Measurements from ENCODE around the gene HEPN1.
A peak's percentile ranks its signal among the peaks of the same experiment; 100 is the strongest.
"Not testable (repeated sequence)": the region's sequence is repeated elsewhere in the genome, so short reads cannot be mapped to it uniquely, and the experiment has no call there.

The HEPN1 gene

DNA sequence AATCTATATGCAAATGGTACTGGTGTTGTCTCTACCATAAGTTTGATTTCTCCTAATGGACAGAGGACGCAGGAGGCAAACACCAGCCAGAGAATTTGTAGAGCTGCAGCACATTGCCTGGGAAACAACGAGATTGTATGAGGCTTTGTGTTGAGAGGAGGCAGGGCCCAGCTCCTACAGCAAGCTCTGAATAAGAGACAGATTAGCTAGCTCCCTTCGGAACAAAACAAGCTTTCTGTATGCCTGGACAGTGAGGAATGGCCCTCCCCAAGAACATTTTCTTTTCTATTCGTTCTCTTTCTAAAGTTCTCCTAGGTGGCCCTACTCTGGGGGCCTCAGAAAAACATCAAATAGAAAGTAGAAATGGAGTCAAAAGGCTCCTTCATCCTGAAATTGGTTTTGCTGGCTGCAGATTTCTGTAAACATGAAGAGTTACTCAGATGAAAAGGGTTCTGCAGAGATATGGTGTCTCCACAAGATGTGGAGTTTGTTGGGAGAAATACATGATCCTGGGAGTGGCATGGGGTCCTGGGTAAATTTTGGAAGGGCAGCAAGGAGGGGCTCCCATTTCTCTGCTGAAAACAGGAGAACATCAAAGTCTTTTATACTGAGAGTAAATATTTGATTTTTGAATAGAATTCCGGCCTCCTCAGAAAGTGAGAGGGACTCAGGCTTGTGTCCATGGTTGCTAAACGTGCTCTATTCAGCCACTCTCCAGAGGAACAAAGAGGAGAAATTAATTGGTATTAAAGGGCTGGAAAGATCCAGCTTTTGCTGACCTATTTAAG, 23.6 kb downstream of the HEPN1 start:
- no peak for DNase-seq (ENCODE audit: low spot score)

DNA sequence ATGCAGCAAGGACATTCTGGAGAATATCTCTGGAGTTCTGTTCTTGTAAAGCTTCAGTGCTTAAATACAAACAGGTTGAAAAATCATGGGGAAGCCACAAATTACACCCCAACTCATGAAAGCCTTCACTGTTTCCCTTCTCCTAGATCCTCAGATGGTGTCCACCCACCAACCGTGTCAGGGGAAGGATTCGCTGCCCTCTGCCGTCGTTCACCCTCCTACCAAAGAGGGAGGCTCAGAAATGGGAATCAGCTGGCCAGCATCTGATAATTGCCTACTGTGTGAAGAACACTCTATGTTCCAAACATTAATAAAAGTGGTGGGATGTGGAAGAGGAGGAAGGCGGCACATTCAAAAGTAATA, 24.2 kb downstream of the HEPN1 start:
- DNase-seq (ENCODE audit: low spot score), result no peak

- no peak for DNase-seq (ENCODE audit: low spot score)
Measured at GRCh38 chr11:124943741-124944140, 24.7 kb downstream of the HEPN1 start.

DNA sequence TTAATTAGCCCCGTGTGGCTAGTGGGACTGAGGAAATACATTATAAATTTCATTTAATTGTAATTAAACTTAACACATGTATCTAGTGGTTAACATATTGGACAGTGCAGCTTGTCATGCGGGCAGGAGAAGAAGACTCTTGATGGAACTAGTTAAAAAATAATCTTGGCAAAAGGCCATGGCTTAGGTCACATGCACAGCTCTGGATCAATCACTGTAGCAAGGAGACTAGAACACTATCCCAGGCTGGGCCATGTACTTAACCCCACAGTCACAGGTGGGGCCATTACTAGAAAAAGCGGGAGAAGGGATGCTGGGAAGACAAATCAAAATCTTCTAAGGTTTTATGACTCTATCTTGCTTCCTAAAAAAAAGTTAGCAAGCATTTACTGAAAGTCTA, 25.5 kb downstream of the HEPN1 start:
- DNase-seq (ENCODE audit: low spot score), result no peak

DNA sequence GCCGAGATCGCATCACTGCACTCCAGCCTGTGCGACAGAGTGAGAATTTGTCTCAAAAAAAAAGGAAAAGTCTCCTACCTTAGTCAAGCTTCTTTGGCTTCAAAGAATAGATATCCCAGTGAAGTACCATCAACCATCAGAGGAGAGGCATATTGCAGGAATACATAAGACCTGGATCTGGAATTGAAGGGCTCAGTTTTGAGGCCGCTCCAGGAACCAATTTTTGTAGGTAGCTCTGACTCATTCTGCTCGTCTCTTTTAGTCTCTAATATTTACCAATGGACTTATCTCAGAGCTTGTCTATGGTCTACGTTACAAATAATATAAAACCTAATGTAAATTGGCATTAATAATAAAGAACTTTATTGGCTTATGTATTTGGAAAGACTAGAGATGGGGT, 26.8 kb downstream of the HEPN1 start:
- no peak for DNase-seq (ENCODE audit: low spot score)

DNA sequence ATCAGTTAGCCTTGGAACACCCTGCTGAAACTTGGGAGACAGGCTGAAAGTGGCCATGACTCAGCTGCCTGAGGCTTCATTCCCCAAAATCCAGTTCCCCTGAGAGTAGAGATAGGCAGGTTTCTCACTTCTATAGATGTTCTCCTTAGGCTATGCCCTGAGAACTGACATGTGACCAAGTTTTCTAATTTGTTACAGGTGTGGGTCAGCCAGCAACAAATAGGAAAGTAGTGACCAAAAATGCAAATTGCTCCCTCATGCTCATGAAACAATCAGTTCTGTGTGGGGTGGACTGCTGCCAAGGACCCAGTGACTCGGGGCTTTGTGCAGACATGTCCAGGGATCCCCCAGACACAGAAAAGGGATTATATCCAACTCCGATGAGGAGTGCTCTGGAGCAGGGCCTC, 27.7 kb downstream of the HEPN1 start:
- DNase-seq (ENCODE audit: low spot score), result no peak

DNA sequence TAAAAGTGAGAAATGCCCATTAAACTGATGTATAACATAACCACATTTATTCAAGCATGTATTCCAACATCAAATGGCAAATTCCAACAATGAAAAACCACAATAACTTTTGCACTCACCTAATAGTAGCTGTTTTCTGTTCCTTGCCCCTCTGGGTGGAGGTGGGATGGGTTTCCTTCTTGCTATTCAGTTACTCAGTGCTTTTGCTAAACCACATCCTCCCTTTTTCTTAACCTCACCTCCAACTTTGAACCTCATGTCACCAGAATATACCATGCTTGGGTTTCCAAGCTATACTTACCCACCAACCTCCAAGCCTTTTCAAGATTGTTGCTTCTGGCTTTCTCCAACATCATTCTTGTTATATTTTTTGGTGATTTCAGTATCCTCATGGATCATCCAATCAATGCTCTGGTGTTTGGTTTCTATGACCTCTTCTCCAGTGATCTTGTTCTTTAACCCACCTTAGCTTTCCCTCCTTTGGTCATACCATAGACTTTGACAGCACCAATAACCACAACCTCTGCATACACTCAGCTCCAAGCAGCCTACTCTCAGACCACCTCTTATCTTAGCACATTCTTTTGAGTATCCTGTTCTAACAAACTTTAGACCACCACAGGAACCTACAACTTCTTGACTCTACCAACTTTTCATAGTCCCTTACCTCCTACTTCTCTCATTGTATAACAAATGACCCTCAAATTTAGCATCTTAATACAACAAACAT, 31.7 kb downstream of the HEPN1 start:
- DNase-seq (ENCODE audit: low spot score), result no peak

DNA sequence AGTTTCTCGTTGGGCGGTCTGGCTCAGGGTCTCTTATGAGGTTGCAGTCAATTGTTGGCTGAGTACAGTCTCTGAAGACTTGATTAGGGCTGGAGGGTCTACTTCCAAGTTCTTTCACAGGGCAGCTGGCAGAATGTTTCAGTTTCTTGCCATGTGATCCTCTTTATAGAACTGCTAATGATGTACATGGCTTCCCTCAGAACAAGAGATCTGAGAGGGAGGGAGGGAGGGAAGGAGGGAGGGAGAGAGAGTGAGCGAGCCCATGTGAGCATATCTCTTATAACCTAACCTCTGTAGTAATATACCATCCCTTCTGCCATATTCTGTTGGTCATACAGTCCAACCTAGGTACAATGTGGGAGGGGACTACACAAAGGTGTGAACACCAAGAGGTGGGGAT, 32.3 kb downstream of the HEPN1 start:
- no peak for DNase-seq (ENCODE audit: low spot score)

- DNase-seq (ENCODE audit: low spot score), result peak; percentile 97
Measured at GRCh38 chr11:124953753-124954589, 34.9 kb downstream of the HEPN1 start, which contains the start of gene CCDC15. Gene CCDC15, plus strand, starts transcription at chr11:124954202. Its CDS starts 531 bp downstream, at chr11:124954733.

DNA sequence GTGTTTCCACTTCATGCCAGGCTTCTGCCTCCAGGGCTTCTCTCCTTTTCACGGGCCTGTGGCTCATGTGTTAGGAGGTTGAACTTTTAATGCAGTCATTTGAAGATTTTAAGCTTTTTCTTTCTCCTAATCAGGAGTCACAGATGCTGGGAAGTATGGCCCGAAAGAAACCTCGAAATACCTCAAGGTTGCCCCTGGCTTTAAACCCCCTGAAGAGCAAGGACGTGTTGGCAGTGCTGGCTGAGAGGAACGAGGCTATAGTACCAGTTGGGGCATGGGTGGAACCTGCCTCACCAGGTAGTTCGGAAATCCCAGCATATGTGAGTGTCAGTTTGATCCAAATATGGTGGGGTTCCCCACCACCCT, 35.5 kb downstream of the HEPN1 start:
- DNase-seq (ENCODE audit: low spot score), result no peak

DNA sequence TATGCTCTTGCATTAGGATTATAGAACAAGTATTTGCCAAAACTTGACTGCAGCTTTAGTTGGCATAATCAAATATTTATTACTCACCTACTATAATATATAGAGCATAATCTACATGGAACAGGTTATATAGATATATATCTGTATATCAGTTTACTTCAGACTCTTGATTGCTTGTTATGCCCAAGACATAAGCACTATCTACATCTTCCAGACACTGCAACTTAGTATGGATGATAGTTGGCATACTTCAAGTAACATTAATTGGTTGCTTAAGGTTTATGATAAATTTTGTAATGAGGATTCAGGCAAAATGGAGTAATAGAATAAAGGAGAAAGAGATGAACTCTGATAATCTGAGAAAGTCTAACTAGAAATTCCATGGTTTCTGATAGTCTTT, 36.0 kb downstream of the HEPN1 start:
- no peak for DNase-seq (ENCODE audit: low spot score)

- peak; percentile 74 for DNase-seq (ENCODE audit: low spot score)
Measured at GRCh38 chr11:124961972-124962609, 43.0 kb downstream of the HEPN1 start.

DNA sequence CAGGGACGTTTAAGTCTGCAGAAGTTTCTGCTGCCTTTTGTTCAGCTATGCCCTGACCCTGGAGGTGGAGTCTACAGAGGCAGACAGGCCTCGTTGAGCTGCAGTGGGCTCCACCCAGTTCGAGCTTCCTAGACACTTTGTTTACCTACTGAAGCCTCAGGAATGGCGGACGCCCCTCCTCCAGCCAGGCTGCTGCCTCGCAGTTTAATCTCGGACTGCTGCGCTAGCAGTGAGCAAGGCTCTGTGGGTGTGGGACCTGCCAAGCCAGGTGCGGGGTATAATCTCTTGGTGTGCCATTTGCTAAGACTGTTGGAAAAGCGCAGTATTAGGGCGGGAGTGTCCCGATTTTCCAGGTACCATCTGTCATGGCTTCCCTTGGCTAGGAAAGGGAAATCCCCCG, 49.1 kb downstream of the HEPN1 start:
- not testable (repeated sequence) for DNase-seq (ENCODE audit: low spot score)

Data from kidney capillary endothelial cell (primary cell).